Jurkat, Clone E6-1 (cell line): ENCODE measurements around the gene PTAFR.

ENCODE experiments used
- DNase-seq: peaks from one replicate; pipeline ENCODE4 v3.0.0-alpha.2; 2011; ENCODE audit warnings: low read depth, low spot score
- H3K4me3 ChIP-seq: 2 replicates; pipeline ENCODE4 v1.5.1; 2011; ENCODE audit warnings: mild to moderate bottlenecking, low read length, control low read depth, moderate library complexity

Gene PTAFR

DNA sequence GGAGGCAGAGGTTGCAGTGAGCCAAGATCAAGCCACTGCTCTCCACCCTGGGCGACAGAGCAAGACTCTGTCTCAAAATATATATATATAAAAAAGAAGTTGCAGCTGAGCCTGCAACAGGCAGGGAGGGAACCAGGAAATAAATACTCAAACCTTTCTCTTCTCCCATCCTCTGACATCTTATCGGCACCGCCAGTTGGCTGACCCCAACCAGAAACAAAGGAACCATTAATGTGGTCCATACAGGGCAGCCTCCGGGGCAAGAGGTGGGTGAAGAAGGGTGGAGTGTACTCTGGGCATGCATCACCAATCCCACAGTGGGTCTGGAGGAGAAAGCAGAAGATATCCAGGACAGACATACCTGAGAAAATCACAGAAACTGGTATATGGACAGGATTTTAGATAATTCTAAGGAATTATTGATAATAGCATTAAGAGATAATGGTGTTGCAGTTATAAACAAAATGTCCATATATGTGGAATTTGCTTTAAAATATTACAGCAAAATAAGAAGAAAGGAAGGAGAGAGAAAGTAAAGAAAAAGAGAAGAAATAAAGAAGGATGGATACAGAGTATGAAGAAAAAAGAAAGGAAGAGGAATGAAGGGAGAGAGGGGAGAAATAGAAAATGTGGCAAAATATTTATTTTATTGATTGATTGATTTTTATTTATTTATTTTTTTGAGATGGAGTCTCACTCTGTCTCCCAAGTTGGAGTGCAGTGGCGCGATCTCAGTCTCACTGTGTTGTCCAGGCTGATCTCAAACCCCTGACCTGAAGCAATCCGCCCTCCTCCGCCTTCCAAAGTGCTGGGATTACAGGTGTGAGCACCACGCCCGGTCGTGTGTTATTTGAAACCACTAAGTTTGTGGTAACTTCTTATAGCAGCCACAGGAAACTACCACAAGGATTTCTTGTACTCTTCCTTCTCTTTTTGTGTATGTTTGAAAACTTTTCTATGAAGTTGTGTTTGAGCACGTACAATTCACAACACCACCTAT, 4.1 kb upstream of the PTAFR start:
- DNase-seq: no peak
- H3K4me3 ChIP-seq: no peak overlapping the region

DNA sequence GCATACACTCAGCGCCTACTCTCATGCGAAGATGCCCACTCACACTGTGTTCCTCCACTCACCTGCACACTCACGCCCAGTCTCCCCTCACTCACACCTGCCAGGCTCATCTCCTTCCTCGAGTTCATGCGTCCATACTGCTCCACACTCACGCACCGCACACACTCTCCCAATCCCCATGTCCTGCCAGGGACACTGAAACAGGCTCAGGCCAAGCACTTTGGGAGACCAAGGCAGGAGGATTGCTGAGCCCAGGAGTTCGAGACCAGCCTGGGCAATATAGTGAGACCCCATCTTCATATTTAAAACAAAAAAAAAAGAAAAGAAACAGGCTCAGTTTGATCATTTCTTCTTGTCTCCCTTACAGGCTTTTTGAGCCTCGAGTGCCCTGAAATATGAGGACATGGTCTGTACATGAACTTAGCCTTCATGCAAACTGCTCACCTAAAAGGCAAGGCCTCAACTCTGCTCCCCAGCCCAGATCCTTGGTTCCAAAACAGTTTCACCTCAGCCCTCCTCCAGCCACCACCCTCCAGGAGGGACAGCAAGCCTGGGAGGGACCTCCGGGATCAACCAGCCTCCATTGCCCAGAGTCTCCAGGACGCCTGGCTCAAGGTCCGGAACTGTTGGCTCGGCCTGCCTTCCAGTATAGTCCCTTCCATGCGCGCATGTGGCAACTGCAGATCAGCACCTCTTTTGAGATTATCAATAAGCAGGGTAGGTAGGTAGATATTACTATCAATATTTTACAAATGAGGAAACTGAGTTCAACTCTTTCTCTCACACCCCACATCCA, 2.4 kb upstream of the PTAFR start:
- no peak overlapping the region for H3K4me3 ChIP-seq
- DNase-seq: no peak

DNA sequence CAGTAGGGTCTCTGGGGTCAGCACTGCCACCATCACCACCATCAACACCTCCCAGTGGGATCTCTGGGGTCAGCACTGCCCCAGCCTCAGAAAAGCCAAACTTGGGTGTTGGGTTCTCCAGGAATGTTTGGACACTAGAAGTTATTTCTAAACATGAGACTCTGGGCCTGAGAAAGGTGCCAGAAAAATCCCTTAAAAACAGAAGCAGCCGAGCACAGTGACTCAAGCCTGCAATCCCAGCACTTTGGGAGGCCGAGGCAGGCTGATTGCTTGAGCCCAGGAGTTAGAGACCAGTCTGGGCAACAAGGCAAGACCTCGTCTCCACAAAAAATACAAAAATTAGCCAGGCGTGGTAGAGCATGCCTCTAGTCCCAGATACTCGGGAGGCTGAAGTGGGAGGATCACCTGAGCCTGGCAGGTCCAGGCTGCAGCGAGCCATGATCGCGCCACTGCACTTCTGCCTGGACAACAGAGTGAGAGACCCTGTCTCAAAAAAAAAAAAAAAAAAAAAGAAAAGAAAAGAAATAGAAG, 470 bp downstream of the PTAFR start:
- no peak for DNase-seq
- H3K4me3 ChIP-seq: no peak overlapping the region

DNA sequence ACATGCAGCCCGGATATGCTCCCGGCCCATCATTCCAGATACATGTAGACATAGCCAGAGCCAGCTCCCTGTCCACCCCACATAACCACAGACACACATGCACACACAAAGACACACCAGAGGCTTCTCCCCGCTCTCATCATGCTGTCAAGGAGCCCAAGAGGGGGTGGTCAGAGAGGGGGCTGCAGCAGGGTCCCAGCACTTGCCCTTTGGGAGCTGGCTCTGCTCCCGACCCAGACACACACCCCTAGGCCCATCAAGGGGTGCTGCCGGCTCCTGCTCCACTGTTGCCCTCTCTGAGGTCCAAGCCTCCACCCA, 2.6 kb downstream of the PTAFR start:
- DNase-seq: no peak

DNA sequence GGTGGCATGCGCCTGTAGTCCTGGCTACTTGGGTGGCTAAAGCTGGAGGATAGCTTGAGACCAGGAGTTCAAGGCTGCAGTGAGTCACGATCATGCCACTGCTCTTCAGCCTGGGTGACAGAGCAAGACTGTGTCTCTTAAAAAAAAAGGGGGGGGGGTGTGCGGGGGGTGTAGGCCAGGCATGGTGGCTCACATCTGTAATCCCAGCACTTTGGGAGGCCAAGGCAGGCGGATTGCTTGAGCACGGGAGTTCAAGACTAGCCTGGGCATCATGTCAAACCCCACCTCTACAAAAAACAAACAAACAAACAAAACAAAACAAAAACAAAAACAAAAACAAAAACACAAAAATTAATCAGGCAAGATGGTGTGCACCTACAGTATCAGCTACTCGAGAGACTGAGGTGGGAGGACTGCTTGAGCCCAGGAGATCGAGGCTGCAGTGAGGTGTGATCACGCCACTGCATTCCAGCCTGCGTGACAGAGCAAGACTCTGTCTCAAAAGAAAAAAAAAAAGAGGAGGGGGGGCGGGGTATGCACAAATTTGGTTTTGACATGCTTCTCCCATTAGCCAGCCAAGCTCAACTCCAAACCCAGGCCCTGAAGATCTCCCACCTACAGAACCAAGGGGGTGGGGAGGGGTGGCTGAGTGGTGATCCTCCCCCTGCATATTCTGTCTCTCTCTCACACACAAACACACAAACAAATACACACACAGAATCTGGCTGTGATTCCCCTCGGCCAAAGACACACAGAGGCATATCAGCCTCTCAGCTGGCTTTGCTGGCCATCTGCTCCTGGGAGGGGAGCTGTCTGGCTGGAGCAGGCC, 3.1 kb downstream of the PTAFR start:
- no peak overlapping the region for H3K4me3 ChIP-seq
- DNase-seq: no peak

More for the DNA sequence above, 2.6 kb downstream of the PTAFR start:
- no peak overlapping the region for H3K4me3 ChIP-seq

DNA sequence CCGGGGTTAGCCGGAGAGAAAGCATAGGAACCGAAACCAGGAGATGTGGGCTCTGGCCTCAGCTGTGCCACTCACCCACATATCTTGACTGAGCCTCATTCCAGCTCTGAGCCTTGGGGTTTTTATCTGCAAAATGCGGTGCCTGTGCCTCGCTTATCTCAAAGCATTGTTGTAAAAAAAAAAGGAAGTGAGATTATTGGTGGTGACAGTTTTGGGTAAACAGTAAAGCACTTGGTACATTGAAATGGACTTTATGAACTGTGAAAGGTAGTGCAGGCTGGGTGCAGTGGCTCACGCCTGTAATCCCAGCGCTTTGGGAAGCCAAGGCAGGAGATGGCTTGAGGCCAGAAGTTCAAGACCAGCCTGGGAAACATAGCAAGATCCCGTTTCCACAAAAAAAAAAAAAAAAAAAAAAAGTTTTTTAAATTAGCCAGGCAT, 3.8 kb downstream of the PTAFR start:
- DNase-seq: peak; percentile 65

DNA sequence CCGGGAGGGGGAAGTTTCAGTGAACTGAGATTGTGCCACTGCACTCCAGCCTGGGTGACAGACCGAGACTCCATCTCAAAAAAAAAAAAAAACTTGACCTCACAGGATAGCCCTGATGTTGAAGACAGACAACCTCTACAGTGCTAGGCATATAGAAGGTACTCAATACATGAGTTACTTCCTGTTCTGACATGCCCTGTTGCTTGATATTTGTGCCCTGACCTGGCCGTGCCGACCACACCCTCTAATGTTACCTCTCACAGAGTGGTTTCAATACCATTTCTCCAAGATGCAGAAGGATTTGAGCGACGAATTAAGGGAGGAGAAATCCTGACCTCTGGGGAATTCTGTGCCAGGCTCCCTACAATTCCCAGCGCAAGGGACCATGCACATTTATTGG, 5.2 kb downstream of the PTAFR start:
- DNase-seq: no peak
- no peak overlapping the region for H3K4me3 ChIP-seq

More for the DNA sequence above, 3.8 kb downstream of the PTAFR start:
- no peak overlapping the region for H3K4me3 ChIP-seq

DNA sequence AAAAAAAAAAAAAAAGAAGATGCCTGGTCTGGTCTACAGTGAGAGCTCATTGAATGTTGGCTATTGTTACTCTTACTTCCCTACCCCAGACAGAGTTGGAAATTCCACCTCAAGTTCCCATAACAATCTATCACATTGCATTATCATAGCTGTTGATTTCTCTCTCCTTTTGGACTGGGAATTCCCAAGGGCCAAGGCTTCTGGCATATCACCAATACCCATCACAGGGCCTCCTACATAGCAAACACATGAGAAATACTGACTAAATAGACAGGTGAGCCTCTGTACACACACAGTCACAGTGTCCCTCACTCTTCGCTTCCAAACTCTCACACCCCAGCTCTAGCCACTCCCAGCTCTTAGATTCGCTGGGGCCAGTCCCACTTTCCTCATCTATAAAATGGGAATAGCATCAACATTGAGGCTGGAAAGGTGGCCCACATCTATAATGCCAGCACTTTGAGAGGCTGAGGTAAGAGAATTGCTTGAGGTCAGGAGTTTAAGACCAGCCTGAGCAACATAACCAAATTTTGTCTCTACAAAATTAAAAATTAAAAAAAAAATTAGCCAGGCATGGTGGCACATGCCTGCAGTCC, 6.4 kb downstream of the PTAFR start:
- no peak overlapping the region for H3K4me3 ChIP-seq
- DNase-seq: no peak

DNA sequence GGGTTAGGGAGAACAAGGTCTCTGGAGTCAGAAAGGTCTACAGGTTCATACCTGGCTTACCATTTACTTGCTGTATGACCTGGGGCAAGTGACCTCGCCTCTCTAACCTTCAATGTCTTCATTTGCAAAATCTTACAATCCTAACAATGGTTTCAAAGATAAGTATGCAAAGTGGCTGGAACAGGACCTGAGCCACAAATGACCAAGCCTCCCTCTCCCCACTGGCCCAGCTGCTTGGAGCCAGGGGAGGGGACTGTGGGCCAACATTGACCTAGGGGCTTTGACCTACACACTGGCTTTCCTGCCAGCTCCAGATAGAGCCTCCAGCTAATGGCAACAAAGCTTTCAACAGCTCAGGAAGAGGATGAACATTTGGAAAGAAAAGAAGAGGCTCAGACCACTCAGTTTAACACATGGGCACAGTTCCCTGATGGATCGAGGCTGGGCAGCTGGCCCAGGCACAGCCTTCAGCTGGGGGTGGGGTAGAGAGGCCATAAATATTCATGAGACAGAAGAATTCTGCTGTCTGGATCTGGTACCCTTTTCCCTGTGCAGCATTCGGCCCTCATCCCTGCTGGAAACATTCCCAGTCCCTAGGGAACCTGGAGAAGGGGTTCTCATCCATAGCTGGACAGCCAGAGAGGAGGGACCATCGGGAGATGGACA, 12.9 kb downstream of the PTAFR start:
- no peak for DNase-seq
- no peak overlapping the region for H3K4me3 ChIP-seq

DNA sequence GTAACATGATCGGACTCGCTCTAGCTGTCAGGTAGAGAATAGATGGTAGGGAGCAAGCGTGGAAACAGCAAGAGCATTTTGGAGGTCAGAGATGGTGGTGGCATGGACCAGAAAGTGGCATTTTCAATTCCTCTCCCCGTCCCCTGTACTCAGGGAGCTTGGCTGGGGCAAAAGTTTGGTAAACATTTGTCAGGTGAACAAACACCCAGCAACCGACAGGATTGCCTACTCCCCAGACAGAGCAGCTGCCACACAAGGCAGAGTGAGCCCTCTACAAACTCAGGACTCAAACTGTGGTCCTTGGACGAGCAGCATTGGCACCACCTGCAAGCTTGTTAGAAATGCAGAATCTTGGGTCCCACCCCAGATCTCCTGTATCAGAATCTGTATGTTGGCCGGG, 14.3 kb downstream of the PTAFR start:
- H3K4me3 ChIP-seq: no peak overlapping the region
- DNase-seq: no peak

DNA sequence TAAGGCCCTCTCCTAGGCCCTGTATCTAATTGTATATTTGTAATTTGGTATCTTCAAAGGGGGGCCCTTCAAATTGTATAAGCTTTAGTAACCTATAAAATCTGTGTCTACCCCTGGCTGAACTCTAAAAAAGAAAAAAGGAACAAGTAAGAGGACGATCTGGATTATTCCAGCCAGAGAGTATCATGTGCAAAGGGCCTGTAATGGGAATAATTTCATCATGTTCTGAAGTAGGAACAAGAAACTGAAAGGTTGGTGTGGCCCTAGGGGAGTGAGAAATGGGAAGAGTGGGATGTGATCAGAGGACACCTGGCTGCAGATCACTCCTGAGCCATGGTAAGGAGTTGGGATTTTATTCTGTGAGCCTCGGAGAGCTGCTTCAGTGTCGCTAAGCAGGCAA, 14.7 kb downstream of the PTAFR start:
- no peak for DNase-seq
- no peak overlapping the region for H3K4me3 ChIP-seq

DNA sequence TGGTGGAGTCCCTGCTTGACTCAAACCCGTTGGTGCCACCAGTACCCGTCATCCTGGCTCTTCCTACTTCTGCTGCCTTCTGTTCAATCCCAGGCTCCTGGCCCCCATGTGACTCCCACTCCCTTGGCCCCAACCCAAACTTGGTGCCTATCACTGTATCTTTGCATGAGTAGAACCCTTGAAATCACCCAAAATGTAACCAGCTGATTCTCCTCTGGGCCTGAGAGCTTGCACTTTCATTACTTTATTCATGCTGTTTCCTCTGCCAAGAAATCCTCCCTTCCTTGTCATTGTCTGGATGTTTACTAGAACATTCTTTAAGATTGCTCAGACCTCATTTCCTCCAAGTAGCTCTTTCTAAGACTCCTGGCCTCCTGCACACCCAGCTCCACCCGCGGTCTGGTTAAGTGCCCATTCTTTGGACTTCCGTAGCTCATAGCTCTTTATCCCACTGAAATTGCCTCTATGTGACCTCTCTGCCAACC, 15.7 kb downstream of the PTAFR start:
- no peak overlapping the region for H3K4me3 ChIP-seq
- no peak for DNase-seq

DNA sequence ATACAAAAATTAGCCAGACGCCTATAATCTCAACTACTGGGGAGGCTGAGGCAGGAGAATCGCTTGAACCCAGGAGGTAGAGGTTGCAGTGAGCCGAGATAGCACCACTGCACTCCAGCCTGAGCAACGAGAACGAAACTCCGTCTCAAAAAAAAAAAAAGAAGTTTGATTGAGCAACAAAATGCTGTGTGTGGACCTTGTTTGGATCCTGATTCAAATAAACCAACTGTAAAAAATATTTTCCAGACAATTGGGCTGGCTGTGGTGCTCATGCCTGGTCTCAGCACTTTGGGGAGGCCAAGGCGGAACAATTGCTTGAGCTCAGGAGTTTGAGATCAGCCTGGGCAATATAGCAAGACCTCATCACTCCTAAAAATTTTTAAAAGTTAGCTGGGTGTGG, 16.8 kb downstream of the PTAFR start:
- no peak for DNase-seq
- H3K4me3 ChIP-seq: no peak overlapping the region

DNA sequence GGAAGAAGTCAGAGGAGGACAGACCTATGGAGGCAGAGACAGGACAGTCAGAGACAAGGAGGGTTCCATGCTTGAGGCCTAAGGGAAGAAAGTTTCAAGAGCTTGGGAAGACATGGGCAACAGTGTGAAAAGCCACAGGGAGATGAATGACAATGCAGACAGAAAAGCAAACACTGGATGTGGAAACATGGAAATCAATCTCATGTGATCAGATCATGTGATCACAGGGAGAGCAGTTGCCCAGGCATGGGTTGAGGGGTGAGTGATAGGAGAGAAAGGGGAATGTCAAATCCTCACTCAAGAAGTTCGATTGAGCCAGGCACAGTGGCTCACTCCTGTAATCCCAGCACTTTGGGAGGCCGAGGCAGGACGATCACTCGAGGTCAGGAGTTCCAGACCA, 17.2 kb downstream of the PTAFR start:
- H3K4me3 ChIP-seq: no peak overlapping the region
- no peak for DNase-seq

DNA sequence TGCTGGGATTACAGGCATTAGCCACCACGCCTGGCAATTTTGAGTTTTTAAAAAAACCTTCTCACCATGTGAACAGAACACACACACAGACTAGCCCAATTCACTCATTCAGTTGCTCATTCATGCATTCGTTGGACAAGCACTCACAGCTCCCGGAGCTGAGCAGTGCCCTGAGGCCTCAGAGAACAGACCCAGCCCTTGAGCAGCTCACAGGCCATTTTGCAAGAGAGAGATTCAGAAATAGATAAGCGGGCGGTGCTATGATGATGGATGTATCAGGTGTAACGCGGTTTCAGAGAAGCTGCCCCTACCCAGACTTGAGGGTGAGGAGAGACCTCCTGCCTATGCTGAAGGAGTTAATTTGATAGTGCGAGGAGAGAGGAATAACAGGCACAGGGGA, 18.6 kb downstream of the PTAFR start:
- no peak overlapping the region for H3K4me3 ChIP-seq
- no peak for DNase-seq

DNA sequence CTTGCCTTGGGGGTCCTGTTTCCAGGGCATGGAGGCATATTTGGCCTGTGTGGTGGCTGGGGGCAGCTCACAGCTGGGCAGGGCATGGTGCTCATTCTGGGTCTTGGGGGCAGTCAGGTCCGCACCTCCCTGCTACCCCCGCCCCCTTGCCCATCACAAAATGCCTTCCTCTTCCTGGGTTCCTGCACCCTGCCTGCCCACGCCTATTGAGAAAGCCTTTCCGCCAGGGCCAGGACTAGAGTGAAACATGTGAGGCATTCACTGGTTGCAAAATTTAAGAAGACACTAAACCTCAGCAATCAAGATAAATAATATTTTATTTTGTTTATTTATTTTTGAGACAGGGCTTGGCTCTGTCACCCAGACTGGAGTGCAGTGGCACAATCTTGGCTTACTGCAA, 19.7 kb downstream of the PTAFR start:
- no peak for DNase-seq
- H3K4me3 ChIP-seq: no peak overlapping the region

DNA sequence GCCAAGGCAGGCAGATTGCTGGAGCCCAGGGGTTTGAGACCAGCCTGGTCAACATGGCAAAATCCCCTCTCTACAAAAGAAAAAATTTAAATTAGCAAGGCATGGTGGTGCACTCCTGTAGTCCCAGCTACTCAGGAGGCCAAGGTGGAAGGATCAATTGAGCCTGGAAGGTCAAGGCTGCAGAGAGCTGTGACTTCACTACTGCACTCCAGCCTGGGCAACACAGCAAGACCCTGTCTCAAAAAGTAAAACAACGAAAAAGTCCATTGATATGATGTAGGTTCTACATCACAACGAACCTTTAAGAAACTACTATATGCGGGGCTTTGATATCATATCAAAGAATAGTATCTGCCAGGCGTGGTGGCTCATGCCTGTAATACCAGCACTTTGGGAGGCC, 20.9 kb downstream of the PTAFR start:
- no peak for DNase-seq

DNA sequence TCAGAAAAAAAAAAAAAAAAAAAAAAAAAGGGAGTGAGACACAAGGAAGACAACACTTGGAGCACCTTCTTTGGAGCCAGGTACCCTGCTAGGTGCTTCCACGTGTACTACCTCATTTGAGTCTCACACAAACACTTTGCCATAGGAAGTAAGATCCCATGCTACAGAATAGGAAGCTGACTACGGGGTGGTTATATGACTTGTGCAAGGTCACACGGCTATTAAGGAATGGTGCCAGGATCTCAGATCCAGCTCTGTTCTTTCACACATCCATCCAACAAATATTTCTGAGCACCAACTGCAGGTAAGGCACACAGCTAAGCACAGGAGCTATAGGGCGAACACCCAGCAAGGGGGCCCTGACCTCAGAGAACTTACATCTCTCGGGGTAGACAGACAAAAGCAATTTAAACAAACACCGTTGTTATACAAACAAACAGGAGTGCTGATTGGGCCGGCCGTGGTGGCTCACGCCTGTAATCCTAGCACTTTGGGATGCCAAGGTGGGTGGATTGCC, 22.4 kb downstream of the PTAFR start:
- DNase-seq: no peak
- no peak overlapping the region for H3K4me3 ChIP-seq

More for the DNA sequence above, 20.9 kb downstream of the PTAFR start:
- no peak overlapping the region for H3K4me3 ChIP-seq
